GM23338 (cell line): Measurements from ENCODE around the gene RPL21. TPM values are rescaled to one million over a fixed set of nuclear protein-coding genes. Genes with fewer than 3 reads are reported as not detected.

ENCODE experiments used
- ATAC-seq: fragments of 200-7000 bp; cut with Tn5 transposase; 3 replicates; pipeline ENCODE4 v1.9.1; 2020
- DNase-seq: peaks from one replicate; pipeline ENCODE4 v3.0.0-alpha.2; 2015; ENCODE audit warnings: low spot score
- H2AFZ ChIP-seq: fragments of 200-600 bp; sonication (generic); 2 replicates; pipeline ENCODE4 v1.8.0; 2016; ENCODE audit warnings: antibody characterized with exemption, mild to moderate bottlenecking, moderate library complexity
- H3F3A ChIP-seq: fragments of 200-600 bp; sonication (generic); replicated peaks from 2 replicates; pipeline ENCODE4 v1.8.0; 2017; ENCODE audit warnings: antibody characterized with exemption, mixed run types, low read depth
- H3K27ac ChIP-seq: fragments of 200-600 bp; sonication (generic); 2 replicates; pipeline ENCODE4 v1.6.1; 2016; ENCODE audit warnings: low read depth
- H3K27me3 ChIP-seq: fragments of 200-600 bp; sonication (generic); 2 replicates; pipeline ENCODE4 v1.8.0; 2016; ENCODE audit warnings: mild to moderate bottlenecking, mixed run types, moderate library complexity; ENCODE audit not compliant: insufficient read depth
- H3K36me3 ChIP-seq: fragments of 200-600 bp; sonication (generic); 2 replicates; pipeline ENCODE4 v1.8.0; 2016; ENCODE audit warnings: mild to moderate bottlenecking; ENCODE audit not compliant: insufficient read depth
- H3K4me1 ChIP-seq: fragments of 200-600 bp; sonication (generic); 2 replicates; pipeline ENCODE4 v1.8.0; 2016; ENCODE audit warnings: mild to moderate bottlenecking, moderate library complexity; ENCODE audit not compliant: insufficient read depth
- H3K4me2 ChIP-seq: fragments of 200-600 bp; sonication (generic); 2 replicates; pipeline ENCODE4 v1.7.1; 2017; ENCODE audit warnings: mixed run types
- H3K4me3 ChIP-seq: fragments of 200-600 bp; sonication (generic); 2 replicates; pipeline ENCODE4 v1.6.1; 2016; ENCODE audit warnings: mixed run types
- H3K79me2 ChIP-seq: fragments of 200-600 bp; sonication (generic); replicated peaks from 2 replicates; pipeline ENCODE4 v1.8.0; 2017; ENCODE audit warnings: mild to moderate bottlenecking; ENCODE audit not compliant: insufficient read depth
- H3K9me2 ChIP-seq: fragments of 200-600 bp; sonication (generic); 2 replicates; pipeline ENCODE4 v1.8.0; 2017; ENCODE audit not compliant: insufficient read depth
- H4K20me1 ChIP-seq: fragments of 200-600 bp; sonication (generic); replicated peaks from 2 replicates; pipeline ENCODE4 v1.8.0; 2017; ENCODE audit warnings: mild to moderate bottlenecking; ENCODE audit not compliant: insufficient read depth
- H3K27ac Mint-ChIP-seq: 2 replicates; pipeline ENCODE4 v1.8.0; 2020; ENCODE audit warnings: inconsistent platforms, mild to moderate bottlenecking, moderate library complexity, mixed read lengths
- H3K27me3 Mint-ChIP-seq: 3 replicates; pipeline ENCODE4 v1.8.0; 2022; ENCODE audit warnings: low read depth, mild to moderate bottlenecking, moderate library complexity, mixed read lengths, inconsistent platforms; ENCODE audit not compliant: insufficient read depth, poor library complexity
- H3K36me3 Mint-ChIP-seq: 3 replicates; pipeline ENCODE4 v1.8.0; 2021; ENCODE audit warnings: low read depth, mild to moderate bottlenecking, inconsistent platforms, moderate library complexity, mixed read lengths
- H3K4me1 Mint-ChIP-seq: 3 replicates; pipeline ENCODE4 v1.8.0; 2020; ENCODE audit warnings: mild to moderate bottlenecking, inconsistent platforms, mixed read lengths
- H3K4me3 Mint-ChIP-seq: 3 replicates; pipeline ENCODE4 v1.8.0; 2021; ENCODE audit warnings: moderate library complexity, mild to moderate bottlenecking, inconsistent platforms, mixed read lengths
- H3K9me3 Mint-ChIP-seq: 3 replicates; pipeline ENCODE4 v1.8.0; 2020; ENCODE audit warnings: moderate library complexity, mild to moderate bottlenecking, inconsistent platforms, mixed read lengths
- CREB1 ChIP-seq: fragments of 250-450 bp; sonication (Bioruptor Pico); IDR thresholded peaks from 2 replicates; pipeline ENCODE4 v1.5.0; 2020; ENCODE audit warnings: low read depth, mild to moderate bottlenecking, moderate library complexity
- EZH2 ChIP-seq: fragments of 200-600 bp; sonication (generic); IDR thresholded peaks from one replicate; pipeline ENCODE4 v1.8.0; 2017; ENCODE audit warnings: antibody characterized with exemption, mild to moderate bottlenecking, low read depth; ENCODE audit not compliant: unreplicated experiment
- EZH2phosphoT487 ChIP-seq: fragments of 200-600 bp; sonication (generic); IDR thresholded peaks from one replicate; pipeline ENCODE4 v1.8.1; 2018; ENCODE audit warnings: antibody characterized with exemption; ENCODE audit not compliant: unreplicated experiment
- JUNB ChIP-seq: IDR thresholded peaks from one replicate; pipeline ENCODE4 v1.6.1; 2016; ENCODE audit warnings: antibody characterized with exemption; ENCODE audit not compliant: unreplicated experiment
- ZNF114 ChIP-seq: fragments of 250-450 bp; sonication (Bioruptor Pico); IDR thresholded peaks from 2 replicates; pipeline ENCODE4 v1.5.0; 2020; ENCODE audit warnings: mild to moderate bottlenecking, moderate library complexity
- polyA plus RNA-seq: library from polyadenylated mRNA; unstranded; fragments of >200 nt; fragmentation: Nextera tagmentation; extraction: Ambion mirVana; gene quantifications from 2 replicates; pipeline ENCODE4 v1.2.1, GENCODE V29; 2016
- total RNA-seq: library from RNA; depleted of rRNA; stranded (reverse); fragments of >200 nt; shearing (Covaris generic); gene quantifications from 2 replicates; pipeline ENCODE4 v1.2.3, GENCODE V29; 2014
- TF ChIP-seq, protein P1 (sequence below): IDR thresholded peaks from one replicate; pipeline ENCODE4 v1.6.1; 2018; ENCODE audit warnings: antibody characterized with exemption; ENCODE audit not compliant: unreplicated experiment
- TF ChIP-seq, protein P2 (sequence below): fragments of 250-450 bp; sonication (Bioruptor Pico); IDR thresholded peaks from 2 replicates; pipeline ENCODE4 v1.5.0; 2020; ENCODE audit warnings: mild to moderate bottlenecking, moderate library complexity

The RPL21 gene
- total and polyA plus RNA-seq, 2 experiments from 2014 or later, result 1,037 to 1,343 TPM

DNA sequence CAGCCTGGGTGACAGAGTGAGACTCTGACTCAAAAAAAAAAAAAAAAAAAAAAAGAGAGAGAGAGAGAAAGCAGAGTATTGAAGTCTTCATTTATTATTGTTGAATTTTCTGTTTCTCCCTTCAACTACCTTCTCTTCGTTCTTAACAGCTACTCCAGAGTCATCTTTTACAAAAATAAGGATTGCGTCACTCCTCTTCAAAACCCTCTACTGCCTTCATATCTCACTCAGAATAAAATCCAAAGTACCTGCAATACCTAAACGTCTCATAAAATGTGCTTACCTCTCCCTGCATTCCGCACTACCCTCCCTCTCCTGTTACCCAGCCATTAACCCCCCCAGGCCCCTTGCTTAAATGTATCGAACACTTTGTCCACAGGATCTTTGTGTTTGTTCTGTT, 17.4 kb upstream of the RPL21 start (continued):
- TF ChIP-seq, protein P1, sequence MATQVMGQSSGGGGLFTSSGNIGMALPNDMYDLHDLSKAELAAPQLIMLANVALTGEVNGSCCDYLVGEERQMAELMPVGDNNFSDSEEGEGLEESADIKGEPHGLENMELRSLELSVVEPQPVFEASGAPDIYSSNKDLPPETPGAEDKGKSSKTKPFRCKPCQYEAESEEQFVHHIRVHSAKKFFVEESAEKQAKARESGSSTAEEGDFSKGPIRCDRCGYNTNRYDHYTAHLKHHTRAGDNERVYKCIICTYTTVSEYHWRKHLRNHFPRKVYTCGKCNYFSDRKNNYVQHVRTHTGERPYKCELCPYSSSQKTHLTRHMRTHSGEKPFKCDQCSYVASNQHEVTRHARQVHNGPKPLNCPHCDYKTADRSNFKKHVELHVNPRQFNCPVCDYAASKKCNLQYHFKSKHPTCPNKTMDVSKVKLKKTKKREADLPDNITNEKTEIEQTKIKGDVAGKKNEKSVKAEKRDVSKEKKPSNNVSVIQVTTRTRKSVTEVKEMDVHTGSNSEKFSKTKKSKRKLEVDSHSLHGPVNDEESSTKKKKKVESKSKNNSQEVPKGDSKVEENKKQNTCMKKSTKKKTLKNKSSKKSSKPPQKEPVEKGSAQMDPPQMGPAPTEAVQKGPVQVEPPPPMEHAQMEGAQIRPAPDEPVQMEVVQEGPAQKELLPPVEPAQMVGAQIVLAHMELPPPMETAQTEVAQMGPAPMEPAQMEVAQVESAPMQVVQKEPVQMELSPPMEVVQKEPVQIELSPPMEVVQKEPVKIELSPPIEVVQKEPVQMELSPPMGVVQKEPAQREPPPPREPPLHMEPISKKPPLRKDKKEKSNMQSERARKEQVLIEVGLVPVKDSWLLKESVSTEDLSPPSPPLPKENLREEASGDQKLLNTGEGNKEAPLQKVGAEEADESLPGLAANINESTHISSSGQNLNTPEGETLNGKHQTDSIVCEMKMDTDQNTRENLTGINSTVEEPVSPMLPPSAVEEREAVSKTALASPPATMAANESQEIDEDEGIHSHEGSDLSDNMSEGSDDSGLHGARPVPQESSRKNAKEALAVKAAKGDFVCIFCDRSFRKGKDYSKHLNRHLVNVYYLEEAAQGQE, result no peak
- TF ChIP-seq, protein P2, sequence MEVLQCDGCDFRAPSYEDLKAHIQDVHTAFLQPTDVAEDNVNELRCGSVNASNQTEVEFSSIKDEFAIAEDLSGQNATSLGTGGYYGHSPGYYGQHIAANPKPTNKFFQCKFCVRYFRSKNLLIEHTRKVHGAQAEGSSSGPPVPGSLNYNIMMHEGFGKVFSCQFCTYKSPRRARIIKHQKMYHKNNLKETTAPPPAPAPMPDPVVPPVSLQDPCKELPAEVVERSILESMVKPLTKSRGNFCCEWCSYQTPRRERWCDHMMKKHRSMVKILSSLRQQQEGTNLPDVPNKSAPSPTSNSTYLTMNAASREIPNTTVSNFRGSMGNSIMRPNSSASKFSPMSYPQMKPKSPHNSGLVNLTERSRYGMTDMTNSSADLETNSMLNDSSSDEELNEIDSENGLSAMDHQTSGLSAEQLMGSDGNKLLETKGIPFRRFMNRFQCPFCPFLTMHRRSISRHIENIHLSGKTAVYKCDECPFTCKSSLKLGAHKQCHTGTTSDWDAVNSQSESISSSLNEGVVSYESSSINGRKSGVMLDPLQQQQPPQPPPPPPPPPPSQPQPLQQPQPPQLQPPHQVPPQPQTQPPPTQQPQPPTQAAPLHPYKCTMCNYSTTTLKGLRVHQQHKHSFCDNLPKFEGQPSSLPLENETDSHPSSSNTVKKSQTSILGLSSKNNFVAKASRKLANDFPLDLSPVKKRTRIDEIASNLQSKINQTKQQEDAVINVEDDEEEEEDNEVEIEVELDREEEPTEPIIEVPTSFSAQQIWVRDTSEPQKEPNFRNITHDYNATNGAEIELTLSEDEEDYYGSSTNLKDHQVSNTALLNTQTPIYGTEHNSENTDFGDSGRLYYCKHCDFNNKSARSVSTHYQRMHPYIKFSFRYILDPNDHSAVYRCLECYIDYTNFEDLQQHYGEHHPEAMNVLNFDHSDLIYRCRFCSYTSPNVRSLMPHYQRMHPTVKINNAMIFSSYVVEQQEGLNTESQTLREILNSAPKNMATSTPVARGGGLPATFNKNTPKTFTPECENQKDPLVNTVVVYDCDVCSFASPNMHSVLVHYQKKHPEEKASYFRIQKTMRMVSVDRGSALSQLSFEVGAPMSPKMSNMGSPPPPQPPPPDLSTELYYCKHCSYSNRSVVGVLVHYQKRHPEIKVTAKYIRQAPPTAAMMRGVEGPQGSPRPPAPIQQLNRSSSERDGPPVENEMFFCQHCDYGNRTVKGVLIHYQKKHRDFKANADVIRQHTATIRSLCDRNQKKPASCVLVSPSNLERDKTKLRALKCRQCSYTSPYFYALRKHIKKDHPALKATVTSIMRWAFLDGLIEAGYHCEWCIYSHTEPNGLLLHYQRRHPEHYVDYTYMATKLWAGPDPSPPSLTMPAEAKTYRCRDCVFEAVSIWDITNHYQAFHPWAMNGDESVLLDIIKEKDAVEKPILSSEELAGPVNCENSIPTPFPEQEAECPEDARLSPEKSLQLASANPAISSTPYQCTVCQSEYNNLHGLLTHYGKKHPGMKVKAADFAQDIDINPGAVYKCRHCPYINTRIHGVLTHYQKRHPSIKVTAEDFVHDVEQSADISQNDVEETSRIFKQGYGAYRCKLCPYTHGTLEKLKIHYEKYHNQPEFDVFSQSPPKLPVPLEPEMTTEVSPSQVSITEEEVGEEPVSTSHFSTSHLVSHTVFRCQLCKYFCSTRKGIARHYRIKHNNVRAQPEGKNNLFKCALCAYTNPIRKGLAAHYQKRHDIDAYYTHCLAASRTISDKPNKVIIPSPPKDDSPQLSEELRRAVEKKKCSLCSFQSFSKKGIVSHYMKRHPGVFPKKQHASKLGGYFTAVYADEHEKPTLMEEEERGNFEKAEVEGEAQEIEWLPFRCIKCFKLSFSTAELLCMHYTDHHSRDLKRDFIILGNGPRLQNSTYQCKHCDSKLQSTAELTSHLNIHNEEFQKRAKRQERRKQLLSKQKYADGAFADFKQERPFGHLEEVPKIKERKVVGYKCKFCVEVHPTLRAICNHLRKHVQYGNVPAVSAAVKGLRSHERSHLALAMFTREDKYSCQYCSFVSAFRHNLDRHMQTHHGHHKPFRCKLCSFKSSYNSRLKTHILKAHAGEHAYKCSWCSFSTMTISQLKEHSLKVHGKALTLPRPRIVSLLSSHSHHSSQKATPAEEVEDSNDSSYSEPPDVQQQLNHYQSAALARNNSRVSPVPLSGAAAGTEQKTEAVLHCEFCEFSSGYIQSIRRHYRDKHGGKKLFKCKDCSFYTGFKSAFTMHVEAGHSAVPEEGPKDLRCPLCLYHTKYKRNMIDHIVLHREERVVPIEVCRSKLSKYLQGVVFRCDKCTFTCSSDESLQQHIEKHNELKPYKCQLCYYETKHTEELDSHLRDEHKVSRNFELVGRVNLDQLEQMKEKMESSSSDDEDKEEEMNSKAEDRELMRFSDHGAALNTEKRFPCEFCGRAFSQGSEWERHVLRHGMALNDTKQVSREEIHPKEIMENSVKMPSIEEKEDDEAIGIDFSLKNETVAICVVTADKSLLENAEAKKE (CRISPR knock-in tag), result no peak
- TF ChIP-seq ZNF114 (CRISPR knock-in tag) (no peak), EZH2 (no peak), JUNB (no peak), CREB1 (CRISPR knock-in tag) (no peak)

DNA sequence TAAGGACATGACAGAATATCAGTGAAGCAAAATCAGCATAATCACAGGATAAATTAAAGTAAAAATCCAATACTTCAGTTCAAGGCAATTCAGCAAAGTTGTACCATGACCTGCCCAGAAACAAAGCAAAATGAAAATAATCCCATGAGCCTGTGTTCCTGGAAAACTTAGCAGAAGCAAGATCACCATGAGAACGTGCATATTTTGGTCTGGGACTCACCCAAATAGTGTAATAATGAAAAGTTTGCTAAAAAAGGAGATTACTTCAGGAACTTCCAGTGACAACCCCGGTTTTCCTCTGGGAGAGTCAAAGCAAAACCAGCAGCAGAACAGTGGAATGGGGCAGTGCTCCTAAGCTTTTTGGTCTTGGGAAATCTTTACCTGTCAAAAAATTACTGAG, 14.9 kb upstream of the RPL21 start:
- H3K79me2 ChIP-seq, result no peaks in the 10 kb centered on the region
- H3K27ac Mint-ChIP-seq, result no peak overlapping the region
- ATAC-seq (no peak), DNase-seq (no peak)
- no peaks in the 10 kb centered on the region for H3K4me1 ChIP-seq
- H3K9me2 ChIP-seq, result no peaks in the 10 kb centered on the region
- no peaks in the 10 kb centered on the region for H3K27me3 ChIP-seq
- H3K27me3 Mint-ChIP-seq, result no peaks in the 10 kb centered on the region
- H3K4me1 Mint-ChIP-seq, result peaks cover under 1% of the 10 kb centered on the region
- no peak overlapping the region for H3K4me2 ChIP-seq
- no peaks in the 10 kb centered on the region for H4K20me1 ChIP-seq
- H3F3A ChIP-seq, result no peaks in the 10 kb centered on the region
- no peak overlapping the region for H3K27ac ChIP-seq
- H3K4me3 ChIP-seq, result no peak overlapping the region
- no peak overlapping the region for H3K4me3 Mint-ChIP-seq
- peaks cover 13% of the 10 kb centered on the region; the same call in 2 of the 3 replicates for H3K36me3 Mint-ChIP-seq
- no peak overlapping the region for H2AFZ ChIP-seq
- no peaks in the 10 kb centered on the region for H3K9me3 Mint-ChIP-seq
- H3K36me3 ChIP-seq, result no peaks in the 10 kb centered on the region
- TF ChIP-seq, protein P2 (CRISPR knock-in tag), result no peak
- TF ChIP-seq EZH2phosphoT487, result no peak
